SK-N-SH (cell line): ENCODE measurements around the gene ZNF564.

Experiments used
- CHD2 ChIP-seq: fragments of 150-350 bp; IDR thresholded peaks from 2 replicates; pipeline ENCODE4 v1.6.1; 2018; ENCODE audit warnings: low read length; ENCODE audit not compliant: partially characterized antibody
- MEF2A ChIP-seq: IDR thresholded peaks from 2 replicates; pipeline ENCODE4 v1.4.0; 2012; ENCODE audit warnings: low read depth, borderline replicate concordance
- POLR2AphosphoS5 ChIP-seq: IDR thresholded peaks from 2 replicates; pipeline ENCODE4 v1.6.1; 2012; ENCODE audit warnings: low read depth, low read length
- RXRA ChIP-seq: IDR thresholded peaks from 2 replicates; pipeline ENCODE4 v1.4.0; 2012; ENCODE audit warnings: low read depth, mild to moderate bottlenecking, borderline replicate concordance
- SMC3 ChIP-seq: IDR thresholded peaks from 2 replicates; pipeline ENCODE4 v1.6.1; 2012; ENCODE audit warnings: low read depth, low read length, improper control_type of control experiment
- TEAD4 ChIP-seq: IDR thresholded peaks from 2 replicates; pipeline ENCODE4 v1.4.0; 2012; ENCODE audit warnings: mild to moderate bottlenecking, borderline replicate concordance; ENCODE audit not compliant: insufficient read depth
- TF ChIP-seq, protein P1 (sequence below): fragments of 200-600 bp; sonication (generic); IDR thresholded peaks from 2 replicates; pipeline ENCODE4 v1.6.1; 2017; ENCODE audit warnings: antibody characterized with exemption, mild to moderate bottlenecking, moderate library complexity
- TF ChIP-seq, protein P2 (sequence below): IDR thresholded peaks from 2 replicates; pipeline ENCODE4 v1.4.0; 2012; ENCODE audit warnings: low read depth, borderline replicate concordance

- TF ChIP-seq, protein P1, sequence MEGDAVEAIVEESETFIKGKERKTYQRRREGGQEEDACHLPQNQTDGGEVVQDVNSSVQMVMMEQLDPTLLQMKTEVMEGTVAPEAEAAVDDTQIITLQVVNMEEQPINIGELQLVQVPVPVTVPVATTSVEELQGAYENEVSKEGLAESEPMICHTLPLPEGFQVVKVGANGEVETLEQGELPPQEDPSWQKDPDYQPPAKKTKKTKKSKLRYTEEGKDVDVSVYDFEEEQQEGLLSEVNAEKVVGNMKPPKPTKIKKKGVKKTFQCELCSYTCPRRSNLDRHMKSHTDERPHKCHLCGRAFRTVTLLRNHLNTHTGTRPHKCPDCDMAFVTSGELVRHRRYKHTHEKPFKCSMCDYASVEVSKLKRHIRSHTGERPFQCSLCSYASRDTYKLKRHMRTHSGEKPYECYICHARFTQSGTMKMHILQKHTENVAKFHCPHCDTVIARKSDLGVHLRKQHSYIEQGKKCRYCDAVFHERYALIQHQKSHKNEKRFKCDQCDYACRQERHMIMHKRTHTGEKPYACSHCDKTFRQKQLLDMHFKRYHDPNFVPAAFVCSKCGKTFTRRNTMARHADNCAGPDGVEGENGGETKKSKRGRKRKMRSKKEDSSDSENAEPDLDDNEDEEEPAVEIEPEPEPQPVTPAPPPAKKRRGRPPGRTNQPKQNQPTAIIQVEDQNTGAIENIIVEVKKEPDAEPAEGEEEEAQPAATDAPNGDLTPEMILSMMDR = no peak
- TF ChIP-seq RXRA = no peak
- TF ChIP-seq MEF2A = no peak
- TF ChIP-seq POLR2AphosphoS5 = peak; percentile 84
- no peak for TF ChIP-seq TEAD4
- TF ChIP-seq SMC3 = no peak; the same call in 1 of the 2 replicates
- peak; percentile 74 for TF ChIP-seq CHD2
- TF ChIP-seq, protein P2, sequence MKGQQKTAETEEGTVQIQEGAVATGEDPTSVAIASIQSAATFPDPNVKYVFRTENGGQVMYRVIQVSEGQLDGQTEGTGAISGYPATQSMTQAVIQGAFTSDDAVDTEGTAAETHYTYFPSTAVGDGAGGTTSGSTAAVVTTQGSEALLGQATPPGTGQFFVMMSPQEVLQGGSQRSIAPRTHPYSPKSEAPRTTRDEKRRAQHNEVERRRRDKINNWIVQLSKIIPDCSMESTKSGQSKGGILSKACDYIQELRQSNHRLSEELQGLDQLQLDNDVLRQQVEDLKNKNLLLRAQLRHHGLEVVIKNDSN = no peak
Measured at GRCh38 chr19:12484371-12485051, 66.8 kb downstream of the ZNF564 start, which contains the start of gene ZNF709.
